ENCODE data around the gene PLD4.

PLD4 gene

DNA sequence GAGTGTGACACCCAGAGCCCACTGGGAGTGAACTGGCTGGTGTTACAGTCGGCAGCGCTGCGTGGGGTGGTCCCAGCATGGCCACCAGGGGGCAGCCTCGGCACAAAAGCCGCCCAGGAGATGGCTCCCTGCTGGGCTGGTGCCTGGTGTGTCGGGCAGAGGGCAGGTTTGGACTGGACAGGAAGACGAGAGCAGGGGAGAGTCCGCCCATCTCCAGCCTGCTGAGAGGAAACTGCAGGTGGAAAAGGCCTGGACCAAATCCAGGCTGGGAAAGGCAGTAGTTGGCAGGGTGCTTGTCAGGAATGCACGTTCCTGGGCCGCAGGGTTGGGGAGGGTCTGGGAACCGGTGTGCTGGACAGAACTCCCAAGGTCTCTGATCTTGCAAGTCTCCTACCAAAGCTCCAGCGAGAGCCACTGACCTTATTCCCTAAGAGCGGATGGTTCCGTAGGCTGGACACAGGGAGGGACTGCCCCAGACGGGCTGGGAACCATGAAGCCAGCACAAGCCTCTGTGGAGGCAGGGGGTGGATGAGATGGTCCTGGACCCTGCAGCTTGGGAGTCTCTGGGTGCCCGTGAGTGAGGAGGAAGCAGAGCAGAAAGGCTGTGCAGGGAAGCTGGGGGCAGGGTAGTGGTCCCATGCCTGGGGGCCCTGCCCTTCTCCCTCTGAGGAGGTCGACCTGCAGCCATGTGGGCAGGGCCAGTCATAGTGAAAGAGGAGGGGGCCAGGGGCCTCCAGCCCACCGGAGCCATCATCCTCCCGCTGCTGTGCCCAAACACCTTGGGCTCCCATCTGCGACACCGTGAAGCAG lies 51.7 kb downstream of the PLD4 start:
- peak; percentile 89 for DNase-seq

DNA sequence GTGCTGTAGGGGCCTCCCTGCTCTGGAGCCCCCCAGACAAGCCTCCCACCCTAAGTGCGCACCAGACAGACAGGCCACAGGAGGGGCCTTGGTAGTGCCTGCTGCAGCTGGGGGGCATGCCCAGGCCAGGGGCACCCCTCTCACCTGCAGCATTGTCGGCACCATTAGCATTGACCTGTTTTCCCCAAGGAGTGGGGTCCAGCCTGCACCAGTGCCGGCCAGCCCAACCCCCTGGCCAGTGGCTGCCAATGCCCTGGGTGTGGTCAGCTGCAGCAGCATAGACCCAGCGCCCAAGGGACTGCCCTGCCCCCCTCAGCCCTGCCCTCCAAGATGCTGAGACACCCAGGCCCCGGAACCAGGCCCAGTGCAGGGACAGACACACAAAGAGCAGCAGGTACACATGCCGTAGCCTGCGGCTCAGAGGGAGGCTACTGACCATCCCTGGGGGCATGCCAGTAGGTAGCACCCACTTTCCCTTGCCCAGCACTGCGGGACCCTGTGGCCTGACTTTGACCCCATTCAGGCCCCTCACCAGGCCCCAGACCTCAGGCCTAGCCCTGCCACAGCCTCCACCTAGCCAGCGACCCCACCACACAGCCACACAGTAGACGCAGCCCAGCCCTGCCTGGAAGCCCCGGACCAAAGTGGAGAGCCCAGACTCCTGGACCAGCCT lies 52.5 kb downstream of the PLD4 start:
- DNase-seq, result no peak

DNA sequence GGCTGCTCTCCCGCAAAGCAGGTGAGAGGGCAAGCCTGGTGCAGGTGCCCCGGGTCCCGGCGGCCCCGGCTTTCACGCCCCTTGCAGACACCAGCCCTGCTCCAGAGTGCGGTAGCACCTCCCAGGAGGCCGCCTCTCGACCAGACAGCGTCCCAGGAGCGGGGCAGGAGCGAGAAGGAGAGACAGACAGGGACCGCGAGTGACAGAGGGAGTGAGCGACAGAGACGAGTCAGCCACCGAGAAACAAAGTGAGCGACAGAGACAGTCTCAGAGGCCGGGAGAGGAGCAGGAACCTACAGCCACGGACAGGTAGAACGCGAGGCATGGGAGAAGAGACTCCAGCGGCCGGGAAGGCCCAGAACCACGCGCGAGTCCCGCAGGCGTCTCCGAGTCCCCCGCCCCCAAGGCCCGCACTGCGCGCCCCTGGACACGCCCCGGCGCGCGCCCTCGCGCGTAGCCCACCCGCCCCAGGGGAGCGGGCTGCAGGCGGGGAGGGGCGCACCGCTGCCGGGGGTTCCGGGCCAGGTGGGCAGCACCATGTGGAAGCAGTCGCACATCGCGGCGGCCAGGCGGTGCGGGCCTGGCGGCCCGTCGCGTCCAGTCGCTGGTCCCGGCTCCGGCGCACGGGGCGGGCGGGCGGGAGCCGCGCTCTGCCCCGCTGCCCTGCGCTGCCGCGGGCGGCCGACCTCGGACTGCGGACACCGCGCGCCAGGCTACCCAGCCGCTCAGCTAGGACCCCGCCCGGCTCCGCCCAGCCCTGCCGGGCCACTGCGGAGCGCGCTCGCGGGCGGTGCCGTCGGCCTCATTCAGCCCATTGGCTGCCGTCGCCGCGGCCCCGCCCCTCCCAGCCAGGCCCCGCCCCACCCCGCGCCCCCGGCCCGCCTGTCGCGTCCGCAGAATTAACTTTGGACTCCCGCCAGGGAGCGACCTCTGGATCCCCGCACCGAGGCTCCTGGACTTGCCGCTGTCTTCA lies 53.3 kb downstream of the PLD4 start, which contains the start of gene AHNAK2:
AHNAK2 (minus strand) TSS at position 694 of the 973 bp plus-strand sequence; CDS start at position 557, 137 bp downstream.
- peak; percentile 50 for DNase-seq

DNA sequence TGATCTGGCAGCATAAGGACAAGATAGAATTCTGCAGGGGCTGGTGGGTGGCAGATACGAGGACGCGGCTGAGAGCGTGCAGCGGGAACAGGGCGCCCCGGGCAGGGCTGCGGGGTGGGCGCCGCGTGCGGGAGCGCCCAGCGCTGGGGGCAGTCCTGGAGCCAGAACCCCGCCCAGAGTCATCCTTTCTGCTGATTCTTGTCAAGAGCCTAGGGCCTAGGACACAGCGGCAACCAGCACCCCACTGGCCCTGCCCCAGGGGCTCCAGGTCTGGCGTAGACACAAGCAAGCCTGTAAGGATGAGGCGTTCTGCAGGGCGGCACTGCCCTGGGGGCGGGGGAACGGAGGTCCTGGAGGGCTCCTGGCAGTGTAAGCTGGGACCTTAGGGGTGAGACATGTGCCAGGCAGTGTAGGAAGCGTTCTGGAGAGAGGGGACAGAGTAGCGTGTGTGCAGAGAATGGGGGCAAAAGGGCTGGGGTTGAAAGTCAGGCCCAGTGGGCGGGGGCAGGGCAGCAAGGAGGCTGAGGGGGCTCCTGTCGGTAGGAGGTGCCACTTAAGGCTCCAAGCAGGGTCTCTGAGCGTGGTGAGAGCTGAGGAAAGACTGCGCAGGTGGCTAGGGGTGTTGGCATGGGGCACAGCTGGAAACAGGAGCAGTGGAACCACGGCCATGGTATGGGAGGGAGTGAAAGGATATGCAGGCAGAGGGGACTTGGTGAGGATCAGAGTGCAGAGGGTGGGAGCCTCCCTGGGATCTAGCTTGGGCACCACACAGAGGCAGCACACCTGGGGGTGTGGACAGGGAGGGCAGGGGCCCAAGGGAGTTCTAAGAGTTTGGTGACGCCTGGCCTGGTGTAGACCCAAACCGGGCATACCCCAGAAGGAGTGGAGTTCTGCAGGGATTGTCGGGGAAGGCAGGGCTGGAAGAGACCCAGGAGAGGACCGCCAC lies 54.3 kb downstream of the PLD4 start:
- no peak for DNase-seq

DNA sequence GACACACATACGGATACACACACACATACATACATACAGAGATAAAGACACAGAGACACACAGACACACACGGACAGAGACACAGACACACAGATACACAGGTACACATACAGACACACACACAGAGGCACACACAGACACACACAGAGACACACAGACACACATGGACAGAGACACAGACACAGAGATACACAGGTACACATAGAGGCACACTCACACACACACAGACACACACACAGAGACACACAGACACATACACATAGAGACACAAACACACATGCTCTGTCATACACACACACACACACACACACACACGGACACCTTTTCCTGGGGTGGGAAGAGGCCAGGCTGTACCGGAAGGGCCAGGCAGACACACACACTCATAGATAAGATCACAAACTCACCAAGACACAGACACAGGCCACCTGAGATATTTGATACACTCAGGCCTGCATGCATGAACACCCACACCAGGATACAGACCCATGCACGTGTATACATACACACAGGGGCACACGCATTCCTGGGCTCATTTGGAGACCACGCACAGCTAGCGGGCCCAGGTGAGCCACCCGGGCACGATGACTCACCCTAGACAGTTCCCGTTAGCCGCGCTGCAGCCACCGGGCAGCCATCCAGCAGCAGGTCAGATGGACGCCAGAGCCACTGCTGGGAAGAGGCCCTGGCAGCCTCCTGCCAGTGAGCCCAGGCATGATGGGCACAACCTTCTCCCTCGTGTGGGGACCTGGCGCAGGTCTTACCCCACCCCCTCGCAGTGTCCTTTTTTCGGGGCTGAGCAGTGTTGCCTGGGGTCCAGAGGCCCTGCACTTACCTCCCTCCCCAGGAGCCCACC lies 55.3 kb downstream of the PLD4 start:
- no peak for DNase-seq

DNA sequence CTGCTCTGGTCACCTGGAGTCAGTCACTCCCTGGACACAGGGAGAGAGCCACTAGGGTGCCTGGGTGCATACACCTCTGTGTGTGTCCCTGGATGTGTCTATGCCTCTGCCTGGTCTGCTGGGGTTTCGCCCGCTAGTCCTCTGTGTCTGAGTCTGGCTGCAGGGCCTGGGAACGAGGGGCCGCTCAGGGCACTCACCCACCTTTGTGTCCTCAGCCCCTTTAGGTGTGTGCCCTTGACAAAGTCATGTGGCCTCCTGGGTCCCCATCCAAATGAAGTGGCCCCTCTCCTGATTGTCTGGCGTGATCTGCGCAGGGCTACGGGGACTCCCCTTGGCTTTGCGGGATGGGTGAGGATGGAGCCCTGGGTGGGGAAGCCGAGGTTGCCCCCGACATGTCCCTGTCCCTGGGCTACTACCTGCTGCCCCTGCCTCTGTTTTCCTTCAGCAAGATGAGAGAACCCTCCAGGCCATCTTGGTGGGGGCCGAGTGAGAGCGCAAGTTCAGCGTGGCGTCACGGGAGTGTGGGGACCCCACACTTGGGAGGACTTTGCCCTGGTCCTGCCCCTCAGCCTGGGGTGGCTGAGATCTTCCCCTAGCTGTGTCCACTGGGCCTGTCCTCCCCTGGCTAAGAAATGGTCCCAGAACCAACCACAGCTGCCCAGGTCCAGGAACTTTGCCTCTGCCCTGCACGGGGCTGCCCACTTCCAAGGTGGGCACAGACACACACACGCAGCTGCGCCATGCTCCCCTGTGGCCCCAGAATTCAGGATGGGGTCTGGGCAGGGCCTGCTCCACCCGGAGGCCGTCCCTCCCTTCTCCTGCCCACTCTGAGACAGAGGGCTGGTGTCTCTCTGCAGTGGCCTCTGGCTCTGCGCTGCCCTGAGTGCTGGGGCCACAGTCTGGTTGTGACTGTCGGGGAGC lies 56.2 kb downstream of the PLD4 start:
- no peak for DNase-seq

DNA sequence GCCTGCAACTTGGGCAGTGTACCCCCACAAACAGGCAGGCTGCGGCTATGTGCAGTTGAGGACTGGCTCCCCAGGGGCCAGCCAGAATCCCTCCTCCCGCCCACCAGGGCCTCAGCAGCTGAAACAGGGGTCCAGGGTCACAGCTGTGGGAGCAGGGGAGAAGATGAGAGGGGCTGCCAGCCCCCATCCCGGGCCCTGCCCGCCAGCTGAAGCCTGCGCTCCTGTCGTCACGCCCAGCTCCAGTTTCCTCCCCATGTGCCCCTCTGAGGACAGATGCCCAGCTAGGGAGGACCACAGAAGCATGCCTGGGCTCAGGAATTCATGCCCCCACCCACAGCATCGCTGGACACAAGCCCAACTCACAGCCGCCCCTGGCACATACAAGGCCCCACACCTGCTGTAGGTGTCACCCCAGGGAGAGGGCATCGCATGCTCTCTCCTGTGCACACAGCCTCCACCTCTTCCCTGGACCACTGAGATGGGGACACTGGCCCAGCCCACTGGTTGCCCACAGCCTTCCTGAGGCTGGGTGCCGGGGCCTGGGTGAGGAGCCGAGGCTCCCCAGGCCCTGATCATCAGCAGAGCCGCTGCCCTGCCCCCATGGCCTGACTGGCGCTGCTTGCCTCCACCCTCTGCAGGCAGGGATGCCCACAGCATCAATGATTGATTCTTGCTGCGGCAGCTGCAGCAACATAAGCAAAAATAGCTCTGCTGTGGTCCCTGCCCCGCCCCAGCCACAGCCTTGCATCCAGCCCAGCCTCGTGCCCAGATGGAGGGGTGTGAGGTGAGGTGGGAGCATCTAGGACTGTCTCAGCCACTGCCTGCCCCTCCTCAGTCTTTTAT lies 57.2 kb downstream of the PLD4 start:
- no peak for DNase-seq

DNA sequence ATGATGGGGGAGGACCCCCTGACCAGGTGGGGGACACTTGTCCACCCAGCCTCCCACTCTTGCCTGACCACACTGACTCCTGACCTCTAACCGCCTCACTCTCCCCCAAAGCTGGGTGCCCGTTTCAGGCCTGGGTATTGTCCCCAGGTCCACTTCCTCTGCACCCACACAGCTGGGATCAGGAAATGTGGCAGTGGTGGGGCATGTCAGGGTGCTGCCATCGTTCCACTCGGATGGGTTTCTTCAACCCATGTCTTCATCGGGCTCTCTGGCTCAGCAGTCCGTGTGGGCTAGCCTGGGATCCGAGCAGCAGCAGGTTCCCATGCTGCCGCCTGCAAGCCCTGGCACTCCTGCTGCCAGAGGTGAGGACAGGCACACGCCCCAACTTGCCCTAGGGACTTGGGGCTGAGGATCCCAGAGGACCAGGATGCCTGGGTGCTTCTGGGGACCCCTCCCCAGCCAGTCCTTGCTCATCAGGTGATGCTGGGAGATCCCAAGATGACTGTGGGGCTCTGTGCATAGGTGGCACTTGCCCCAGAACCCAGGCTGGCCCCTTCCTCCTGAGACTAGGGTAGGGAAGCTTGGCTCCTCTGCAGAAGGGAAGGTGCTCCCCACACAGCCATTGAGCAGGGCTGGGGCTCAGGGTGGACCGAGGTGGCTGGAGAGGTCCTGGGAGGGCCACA lies 58.0 kb downstream of the PLD4 start:
- no peak for DNase-seq

Data from CD4-positive, alpha-beta T cell treated with Interleukin-17A for 1 hour (primary cell).